HepG2 (cell line): ENCODE data around the gene CERS1. TPM values are rescaled to one million over a fixed set of nuclear protein-coding genes. Genes with fewer than 3 reads are reported as not detected.

Source experiments
- ATAC-seq: fragments of 200-7000 bp; cut with Tn5 transposase; 3 replicates; pipeline ENCODE4 v1.9.1; 2020; ENCODE audit warnings: mild to moderate bottlenecking, moderate library complexity
- BruUV-seq: library from RNA; stranded (reverse); fragments of 400-500 nt; replicated peaks from 2 replicates; lab custom pipeline; 2021; lab: Mats Ljungman, UMichigan
- CTCF ChIA-PET: fragments of 300-600 bp; formaldehyde crosslinking; extraction: SDS; loops from one replicate; lab custom pipeline; 2021; ENCODE audit warnings: low total read pairs, inconsistent platforms, low intra/inter-chr PET ratio; lab: Yijun Ruan, JAX
- POLR2A ChIA-PET: fragments of 350-600 bp; sonication (Branson Sonifier 250); formaldehyde crosslinking; loops from one replicate; lab custom pipeline; 2020; ENCODE audit warnings: antibody characterized with exemption, inconsistent platforms; lab: Yijun Ruan, JAX
- DNase-seq: peaks from one replicate; pipeline ENCODE4 v3.0.0-alpha.2; 2015; ENCODE audit warnings: low spot score
- FAIRE-seq: peaks from 3 replicates; lab custom pipeline; 2011; peaks lifted over from hg19 to GRCh38; lab: Jason Lieb, UNC
- H2AFZ ChIP-seq: one replicate; pipeline ENCODE4 v1.6.1; 2011; ENCODE audit warnings: low read length, inconsistent platforms
- H3K27ac ChIP-seq: fragments of 300-600 bp; 3 replicates; pipeline ENCODE4 v1.8.0; 2011; ENCODE audit warnings: mixed run types, mild to moderate bottlenecking, mixed read lengths, low read length, inconsistent platforms; ENCODE audit not compliant: insufficient read depth; ENCODE audit errors: extremely low read length
- H3K27me3 ChIP-seq, 2 experiments: fragments of 200-600 bp in 1 of 2; 2 replicates in 1 of 2; 3 replicates in 1 of 2; pipeline versions ENCODE4 v1.6.0 to v1.8.0; 2011; ENCODE audit warnings: low read length in 2 of 2, mild to moderate bottlenecking in 2 of 2, moderate library complexity in 2 of 2, inconsistent platforms in 1 of 2; ENCODE audit not compliant: insufficient read depth in 2 of 2, control insufficient read depth in 1 of 2
- H3K36me3 ChIP-seq, 2 experiments: fragments of 200-600 bp in 1 of 2; replicated peaks in 1 of 2; 2 replicates in 1 of 2; 3 replicates in 1 of 2; pipeline versions ENCODE4 v1.5.1 to v1.8.0; 2011; ENCODE audit warnings: low read length in 2 of 2, inconsistent platforms in 1 of 2; ENCODE audit not compliant: insufficient read depth in 2 of 2, control insufficient read depth in 1 of 2
- H3K4me1 ChIP-seq: 2 replicates; pipeline ENCODE4 v1.5.1; 2012; ENCODE audit warnings: low read length, inconsistent platforms; ENCODE audit not compliant: insufficient read depth
- H3K4me2 ChIP-seq: 2 replicates; pipeline ENCODE4 v1.6.0; 2011; ENCODE audit warnings: low read depth, low read length, inconsistent platforms
- H3K4me3 ChIP-seq, 3 experiments: fragments of 200-600 bp in 1 of 3; sonication (generic), shearing (Covaris generic) in 1 of 3; replicated peaks in 1 of 3; 2 replicates each; pipeline ENCODE4 v1.5.1; 2011 to 2016; ENCODE audit warnings: low read length in 3 of 3, inconsistent platforms in 2 of 3, low read depth in 2 of 3, mild to moderate bottlenecking in 2 of 3, control low read depth in 1 of 3, mixed read lengths in 1 of 3; ENCODE audit not compliant: insufficient read depth in 1 of 3
- H3K79me2 ChIP-seq: one replicate; pipeline ENCODE4 v1.6.1; 2011; ENCODE audit warnings: low read length, inconsistent platforms; ENCODE audit not compliant: insufficient read depth
- H3K9ac ChIP-seq: 2 replicates; pipeline ENCODE4 v1.6.0; 2011; ENCODE audit warnings: mild to moderate bottlenecking, low read depth, low read length, inconsistent platforms; ENCODE audit not compliant: insufficient read depth
- H3K9me3 ChIP-seq: 2 replicates; pipeline ENCODE4 v1.5.1; 2012; ENCODE audit warnings: mild to moderate bottlenecking, low read length
- H4K20me1 ChIP-seq: 2 replicates; pipeline ENCODE4 v1.6.0; 2011; ENCODE audit warnings: inconsistent platforms, mild to moderate bottlenecking, low read length, moderate library complexity; ENCODE audit not compliant: insufficient read depth
- ATF7-NPFF ChIP-seq: sonication (generic); formaldehyde crosslinking; IDR thresholded peaks from 2 replicates; pipeline ENCODE4 v1.8.1; 2023; ENCODE audit warnings: mild to moderate bottlenecking, low read depth, missing genetic modification reagents, moderate library complexity
- GLMP ChIP-seq: sonication (generic); formaldehyde crosslinking; IDR thresholded peaks from 2 replicates; pipeline ENCODE4 v1.9.0; 2021; ENCODE audit warnings: missing genetic modification reagents, mild to moderate bottlenecking, borderline replicate concordance
- GPBP1L1 ChIP-seq: sonication (generic); formaldehyde crosslinking; IDR thresholded peaks from 2 replicates; pipeline ENCODE4 v1.5.0; 2020; ENCODE audit warnings: mild to moderate bottlenecking, missing genetic modification reagents
- HNF1B ChIP-seq: sonication (generic); formaldehyde crosslinking; IDR thresholded peaks from 2 replicates; pipeline ENCODE4 v1.5.1; 2020; ENCODE audit warnings: mild to moderate bottlenecking, moderate library complexity, missing genetic modification reagents
- HOXA9 ChIP-seq: sonication (generic); formaldehyde crosslinking; IDR thresholded peaks from 2 replicates; pipeline ENCODE4 v1.8.1; 2022; ENCODE audit warnings: missing genetic modification reagents, mild to moderate bottlenecking, moderate library complexity, borderline replicate concordance
- PLSCR1 ChIP-seq: sonication (generic); formaldehyde crosslinking; IDR thresholded peaks from 2 replicates; pipeline ENCODE4 v1.5.0; 2020; ENCODE audit warnings: missing genetic modification reagents, mild to moderate bottlenecking, borderline replicate concordance
- RFX3 ChIP-seq: IDR thresholded peaks from 2 replicates; pipeline ENCODE4 v1.6.1; 2016; ENCODE audit warnings: missing biosample characterization, missing genetic modification reagents
- RORA ChIP-seq: sonication (generic); formaldehyde crosslinking; IDR thresholded peaks from 2 replicates; pipeline ENCODE4 v1.5.0; 2020; ENCODE audit warnings: mild to moderate bottlenecking, missing genetic modification reagents, moderate library complexity
- SOX5 ChIP-seq: IDR thresholded peaks from 2 replicates; pipeline ENCODE4 v1.6.1; 2016; ENCODE audit warnings: borderline replicate concordance
- SOX6 ChIP-seq, 2 experiments: fragments of 450-650 bp in 1 of 2; sonication (generic) in 1 of 2; formaldehyde crosslinking in 1 of 2; IDR thresholded peaks; 2 replicates each; pipeline versions ENCODE4 v1.4.0 to v1.6.1; 2017 to 2020; ENCODE audit warnings: antibody characterized with exemption in 1 of 2, mild to moderate bottlenecking in 1 of 2, missing genetic modification reagents in 1 of 2
- TEAD3 ChIP-seq: optimal IDR thresholded peaks from 2 replicates; pipeline ENCODE3; 2016; ENCODE audit warnings: borderline replicate concordance
- XRCC5 ChIP-seq: fragments of 200-400 bp; formaldehyde crosslinking; optimal IDR thresholded peaks from 2 replicates; pipeline ENCODE3; 2017; ENCODE audit warnings: mild to moderate bottlenecking, low read length
- ZFP36L1 ChIP-seq: sonication (generic); formaldehyde crosslinking; IDR thresholded peaks from 2 replicates; pipeline ENCODE4 v1.8.0; 2022; ENCODE audit warnings: mild to moderate bottlenecking, missing genetic modification reagents, moderate library complexity
- ZNF317 ChIP-seq: sonication (generic); formaldehyde crosslinking; IDR thresholded peaks from 2 replicates; pipeline ENCODE4 v1.5.0; 2020; ENCODE audit warnings: mild to moderate bottlenecking, missing genetic modification reagents
- ZNF629 ChIP-seq: sonication (generic); formaldehyde crosslinking; conservative IDR thresholded peaks from 2 replicates; pipeline ENCODE4 v1.5.0; 2020; ENCODE audit warnings: missing genetic modification reagents
- ZNF782 ChIP-seq: sonication (generic); formaldehyde crosslinking; IDR thresholded peaks from 2 replicates; pipeline ENCODE4 v1.4.0; 2020; ENCODE audit warnings: missing genetic modification reagents, mild to moderate bottlenecking, borderline replicate concordance
- WGBS: methylation state at CpG from one replicate; pipeline ENCODE4 v1.1.6; 2017; ENCODE audit warnings: low lambda C conversion rate; 5-methylcytosine and 5-hydroxymethylcytosine counted together
- in situ Hi-C: cut with HindIII; loops from 2 replicates; pipeline ENCODE4 v1.10.0; 2017; ENCODE audit warnings: low pct_unique_long_range_greater_than_20kb; ENCODE audit not compliant: extremely low pct_ligation_motif_present
- intact Hi-C: fragments of 100-400 bp; cut with micrococcal nuclease; formaldehyde crosslinking; loops from one replicate; pipeline ENCODE4 v1.10.0; 2022; ENCODE audit not compliant: unreplicated experiment
- polyA plus RNA-seq, 8 experiments: library from polyadenylated mRNA; depleted of rRNA in 3 of 8; stranded (reverse) in 7 of 8; unstranded in 1 of 8; fragments of >200 nt; fragmentation: Illumina TruSeq in 4 of 8; extraction: Trizol in 4 of 8; gene quantifications; 2 replicates each; pipeline versions ENCODE4 v1.2.1 to v1.2.3, GENCODE V29; 2011 to 2016; ENCODE audit warnings: low read depth in 4 of 8, missing spikeins in 1 of 8, mixed read lengths in 1 of 8; ENCODE audit not compliant: insufficient read depth in 1 of 8
- total RNA-seq, 5 experiments: library from RNA; depleted of rRNA; stranded (reverse); fragments of >200 nt; fragmentation: Illumina TruSeq; extraction: Trizol; gene quantifications; 2 replicates each; pipeline ENCODE4 v1.2.3, GENCODE V29; 2016; ENCODE audit warnings: low read depth in 1 of 5
- TF ChIP-seq, protein P1 (sequence below), 2 experiments: fragments of 450-650 bp in 1 of 2; sonication (generic) in 1 of 2; formaldehyde crosslinking; IDR thresholded peaks; 2 replicates each; pipeline versions ENCODE4 v1.5.0 to v1.8.0; 2020 to 2022; ENCODE audit warnings: mild to moderate bottlenecking in 1 of 2, missing genetic modification reagents in 1 of 2

CERS1 gene
- total and polyA plus RNA-seq, 2 of the 13 experiments (the other 11 are each of a cell fraction or from before 2014, with no cell fraction given) = 4.6 to 9.8 TPM

DNA sequence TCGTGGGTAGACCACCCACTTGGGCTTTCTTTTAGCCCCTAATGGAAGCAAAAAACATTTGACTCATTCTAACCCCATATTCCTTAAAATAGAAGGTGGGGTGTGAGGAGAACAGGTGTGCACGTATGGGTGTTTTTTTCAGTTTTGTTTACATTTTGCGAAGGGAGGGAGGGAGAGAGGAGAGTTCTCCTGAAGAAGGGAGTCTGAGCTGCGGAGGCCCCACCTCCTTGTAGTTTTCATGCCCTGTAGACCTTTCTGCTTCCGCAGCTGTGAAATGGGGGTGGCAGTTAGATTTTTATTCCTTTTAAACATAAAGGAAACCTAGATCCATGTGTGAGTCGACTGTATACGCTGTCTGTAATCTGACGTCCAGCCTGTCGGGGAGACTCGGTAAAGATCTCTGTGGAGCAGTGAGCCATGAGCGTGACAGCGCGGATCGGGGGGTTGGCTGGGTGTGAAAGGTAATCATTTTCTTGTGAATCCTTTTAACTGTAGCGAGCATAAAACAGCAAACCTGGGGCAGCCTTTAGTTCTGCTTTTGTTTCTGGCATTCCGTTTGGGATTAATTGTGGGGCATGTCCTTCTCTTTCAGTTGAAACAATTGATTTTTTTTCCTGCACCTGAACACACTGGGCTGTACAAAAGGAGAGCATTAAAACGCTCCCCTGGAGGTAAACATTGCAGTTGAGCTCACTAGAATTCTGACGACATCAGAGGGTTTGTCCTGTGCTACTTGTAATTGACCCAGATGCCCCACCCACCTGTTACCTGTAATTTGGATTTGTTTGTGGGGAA is 61.9 kb downstream of the CERS1 start:
- peak; percentile 53 for DNase-seq
- ATAC-seq = peak; percentile 37
- Histone ChIP-seq H4K20me1 (peaks cover 50% of the 10 kb centered on the region), H3K79me2 (peaks cover 70% of the 10 kb centered on the region), H3K4me1 (peaks cover 65% of the 10 kb centered on the region), H2AFZ (no peak overlapping the region), H3K27me3 (peaks cover 0 to under 1% of the 10 kb centered on the region in 2 experiments; a peak in 1 of 5 replicates), H3K9ac (peak overlapping the region; percentile 66), H3K4me3 (peak overlapping the region; percentile 74 to 80 (median 80)), H3K27ac (peak overlapping the region; percentile 75), H3K9me3 (no peaks in the 10 kb centered on the region), H3K4me2 (peak overlapping the region; percentile 95), H3K36me3 (peaks cover 0 to 27% of the 10 kb centered on the region in 2 experiments; a peak in 3 of 5 replicates)
- ChIA-PET CTCF (no interaction called here), POLR2A (interaction anchor here (1.1 kb wide), 1 partner anchor 85 kb away, joined by 3 read pairs; the partner anchor contains the start of genes COPE and DDX49)
- FAIRE-seq = no peak
- no TSS peak for BruUV-seq
- 4% methylated on average over 18 of the region's 18 CpGs for WGBS
- in situ Hi-C loops = no loop called here
- intact Hi-C loops = loop anchor here (5.0 kb wide), 1 partner anchor 37 kb away; no protein-coding TSS in a partner anchor
- TF ChIP-seq RFX3 (CRISPR knock-in tag) = no peak
- TF ChIP-seq RORA = no peak
- no peak for TF ChIP-seq ZNF317
- TF ChIP-seq ZNF629 (CRISPR knock-in tag) = peak; percentile 45; the same call in 1 of the 2 replicates
- TF ChIP-seq GLMP (CRISPR knock-in tag) = no peak
- TF ChIP-seq ATF7-NPFF (CRISPR knock-in tag) = no peak
- TF ChIP-seq SOX6 (IDR thresholded peaks at IDR 0.05) = no peak
- TF ChIP-seq SOX6 (CRISPR knock-in tag; IDR thresholded peaks at IDR 0.05) = peak; percentile 89
- TF ChIP-seq PLSCR1 (CRISPR knock-in tag) = no peak
- TF ChIP-seq, protein P1, sequence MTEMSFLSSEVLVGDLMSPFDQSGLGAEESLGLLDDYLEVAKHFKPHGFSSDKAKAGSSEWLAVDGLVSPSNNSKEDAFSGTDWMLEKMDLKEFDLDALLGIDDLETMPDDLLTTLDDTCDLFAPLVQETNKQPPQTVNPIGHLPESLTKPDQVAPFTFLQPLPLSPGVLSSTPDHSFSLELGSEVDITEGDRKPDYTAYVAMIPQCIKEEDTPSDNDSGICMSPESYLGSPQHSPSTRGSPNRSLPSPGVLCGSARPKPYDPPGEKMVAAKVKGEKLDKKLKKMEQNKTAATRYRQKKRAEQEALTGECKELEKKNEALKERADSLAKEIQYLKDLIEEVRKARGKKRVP (CRISPR knock-in tag; IDR thresholded peaks at IDR 0.05) = peak in 1 of 2 experiments; percentile 69; a peak in 2 of 4 replicates
- no peak for TF ChIP-seq GPBP1L1
- TF ChIP-seq SOX5 = peak; percentile 76; the same call in 1 of the 2 replicates
- TF ChIP-seq TEAD3 (CRISPR knock-in tag) = peak; percentile 33
- no peak for TF ChIP-seq HNF1B
- TF ChIP-seq ZNF782 (CRISPR knock-in tag) = no peak
- TF ChIP-seq XRCC5 = no peak
- TF ChIP-seq HOXA9 = no peak
- TF ChIP-seq ZFP36L1 (CRISPR knock-in tag) = no peak
